HepG2 (cell line): ENCODE results near the gene ABT1. TPM values are rescaled to one million over a fixed set of nuclear protein-coding genes. Genes with fewer than 3 reads are reported as not detected.

Experiments
- BRF2 ChIP-seq: sonication (generic); formaldehyde crosslinking; IDR thresholded peaks from 2 replicates; pipeline ENCODE4 v1.8.1; 2022; ENCODE audit warnings: mild to moderate bottlenecking, missing genetic modification reagents
- DMTF1 ChIP-seq: sonication (generic); formaldehyde crosslinking; IDR thresholded peaks from 2 replicates; pipeline ENCODE4 v1.4.0; 2020; ENCODE audit warnings: mild to moderate bottlenecking, missing genetic modification reagents
- EP300 ChIP-seq, 3 experiments: sonication (generic) in 1 of 3; formaldehyde crosslinking in 1 of 3; IDR thresholded peaks; 2 replicates each; pipeline versions ENCODE4 v1.5.1 to v1.6.1; 2011 to 2020; ENCODE audit warnings: low read depth in 2 of 3, low read length in 2 of 3, borderline replicate concordance in 1 of 3, improper control_type of control experiment in 1 of 3, mild to moderate bottlenecking in 1 of 3, missing genetic modification reagents in 1 of 3, moderate library complexity in 1 of 3
- FOXO1 ChIP-seq: sonication (generic); formaldehyde crosslinking; IDR thresholded peaks from 2 replicates; pipeline ENCODE4 v1.4.0; 2020; ENCODE audit warnings: missing genetic modification reagents
- GRHL1 ChIP-seq: sonication (generic); formaldehyde crosslinking; conservative IDR thresholded peaks from 2 replicates; pipeline ENCODE4 v1.8.0; 2022; ENCODE audit warnings: missing genetic modification reagents
- HOXD1 ChIP-seq: sonication (generic); formaldehyde crosslinking; IDR thresholded peaks from 2 replicates; pipeline ENCODE4 v1.5.0; 2020; ENCODE audit warnings: missing genetic modification reagents
- ISL2 ChIP-seq: sonication (generic); formaldehyde crosslinking; IDR thresholded peaks from 2 replicates; pipeline ENCODE4 v1.5.0; 2020; ENCODE audit warnings: missing genetic modification reagents
- KLF13 ChIP-seq: sonication (generic); formaldehyde crosslinking; IDR thresholded peaks from 2 replicates; pipeline ENCODE4 v1.4.0; 2020; ENCODE audit warnings: mild to moderate bottlenecking, missing genetic modification reagents
- NFYB ChIP-seq: sonication (generic); formaldehyde crosslinking; IDR thresholded peaks from 2 replicates; pipeline ENCODE4 v1.4.0; 2020; ENCODE audit warnings: missing genetic modification reagents
- RBM22 ChIP-seq: fragments of 200-400 bp; formaldehyde crosslinking; optimal IDR thresholded peaks from 2 replicates; pipeline ENCODE3; 2017; ENCODE audit warnings: mild to moderate bottlenecking, low read length, moderate library complexity
- REXO4 ChIP-seq: sonication (generic); formaldehyde crosslinking; IDR thresholded peaks from 2 replicates; pipeline ENCODE4 v1.8.0; 2022; ENCODE audit warnings: missing genetic modification reagents, mild to moderate bottlenecking, borderline replicate concordance
- SMARCC2 ChIP-seq: fragments of 450-650 bp; IDR thresholded peaks from 2 replicates; pipeline ENCODE4 v1.6.1; 2017; ENCODE audit warnings: antibody characterized with exemption, mild to moderate bottlenecking
- SMYD3 ChIP-seq: sonication (generic); formaldehyde crosslinking; IDR thresholded peaks from 2 replicates; pipeline ENCODE4 v1.8.1; 2023; ENCODE audit warnings: mild to moderate bottlenecking, missing genetic modification reagents
- ZKSCAN8 ChIP-seq: IDR thresholded peaks from 2 replicates; pipeline ENCODE4 v1.6.1; 2016; ENCODE audit warnings: borderline replicate concordance, missing genetic modification reagents, missing compliant biosample characterization
- ZNF281 ChIP-seq: sonication (generic); formaldehyde crosslinking; IDR thresholded peaks from 2 replicates; pipeline ENCODE4 v1.4.0; 2020; ENCODE audit warnings: missing genetic modification reagents, borderline replicate concordance
- ZNF382 ChIP-seq: sonication (generic); formaldehyde crosslinking; IDR thresholded peaks from 2 replicates; pipeline ENCODE4 v1.5.0; 2020; ENCODE audit warnings: missing genetic modification reagents, mild to moderate bottlenecking, borderline replicate concordance
- ZNF484 ChIP-seq: sonication (generic); formaldehyde crosslinking; IDR thresholded peaks from 2 replicates; pipeline ENCODE4 v1.5.1; 2020; ENCODE audit warnings: mild to moderate bottlenecking, low read depth, missing genetic modification reagents, borderline replicate concordance
- ZNF558 ChIP-seq: sonication (generic); formaldehyde crosslinking; IDR thresholded peaks from 2 replicates; pipeline ENCODE4 v1.9.0; 2022; ENCODE audit warnings: mild to moderate bottlenecking, missing genetic modification reagents, borderline replicate concordance
- ZNF792 ChIP-seq: IDR thresholded peaks from 2 replicates; pipeline ENCODE4 v1.6.1; 2016
- ZSCAN20 ChIP-seq: sonication (generic); formaldehyde crosslinking; IDR thresholded peaks from 2 replicates; pipeline ENCODE4 v1.4.0; 2020; ENCODE audit warnings: missing genetic modification reagents, mild to moderate bottlenecking, borderline replicate concordance
- ZSCAN31 ChIP-seq: sonication (generic); formaldehyde crosslinking; IDR thresholded peaks from 2 replicates; pipeline ENCODE4 v1.5.0; 2020; ENCODE audit warnings: low read depth, mild to moderate bottlenecking, missing genetic modification reagents
- polyA plus RNA-seq, 8 experiments: library from polyadenylated mRNA; depleted of rRNA in 3 of 8; stranded (reverse) in 7 of 8; unstranded in 1 of 8; fragments of >200 nt; fragmentation: Illumina TruSeq in 4 of 8; extraction: Trizol in 4 of 8; gene quantifications; 2 replicates each; pipeline versions ENCODE4 v1.2.1 to v1.2.3, GENCODE V29; 2011 to 2016; ENCODE audit warnings: low read depth in 4 of 8, missing spikeins in 1 of 8, mixed read lengths in 1 of 8; ENCODE audit not compliant: insufficient read depth in 1 of 8
- total RNA-seq, 5 experiments: library from RNA; depleted of rRNA; stranded (reverse); fragments of >200 nt; fragmentation: Illumina TruSeq; extraction: Trizol; gene quantifications; 2 replicates each; pipeline ENCODE4 v1.2.3, GENCODE V29; 2016; ENCODE audit warnings: low read depth in 1 of 5

ABT1 gene
- total and polyA plus RNA-seq, 2 of the 13 experiments (the other 11 are each of a cell fraction or from before 2014, with no cell fraction given) = 38.4 TPM

- no peak for TF ChIP-seq ISL2
- no peak for TF ChIP-seq HOXD1 (CRISPR knock-in tag)
- no peak for TF ChIP-seq SMARCC2
- no peak for TF ChIP-seq ZSCAN20 (CRISPR knock-in tag)
- TF ChIP-seq SMYD3 = peak; percentile 57; the same call in 1 of the 2 replicates
- TF ChIP-seq BRF2 (CRISPR knock-in tag) = no peak
- peak; percentile 56 for TF ChIP-seq ZNF792 (CRISPR knock-in tag)
- TF ChIP-seq ZNF382 = no peak
- peak; percentile 77; the same call in 1 of the 2 replicates for TF ChIP-seq ZKSCAN8 (CRISPR knock-in tag)
- no peak for TF ChIP-seq GRHL1 (CRISPR knock-in tag)
- no peak for TF ChIP-seq ZNF281 (CRISPR knock-in tag)
- no peak for TF ChIP-seq EP300 (IDR thresholded peaks at IDR 0.05; ENCODE audit: low read depth in 2 of 2, low read length in 2 of 2)
- TF ChIP-seq EP300 (CRISPR knock-in tag; IDR thresholded peaks at IDR 0.05; ENCODE audit: borderline replicate concordance) = no peak
- TF ChIP-seq ZNF484 = no peak
- no peak for TF ChIP-seq FOXO1
- TF ChIP-seq REXO4 = no peak
- no peak for TF ChIP-seq KLF13 (CRISPR knock-in tag)
- no peak for TF ChIP-seq RBM22
- no peak for TF ChIP-seq ZNF558 (CRISPR knock-in tag)
- TF ChIP-seq DMTF1 = no peak
- no peak for TF ChIP-seq NFYB
- TF ChIP-seq ZSCAN31 (CRISPR knock-in tag) = 0 out of 2 replicates have a peak, but pooled peaks have one; percentile 48
Observed at GRCh38 chr6:26576929-26577719, 19.6 kb upstream of the ABT1 start (continued).
